Body of pancreas (tissue), 4 donors: ENCODE measurements around the gene RAB40C.
A peak's percentile ranks its signal among the peaks of the same experiment; 100 is the strongest.

ENCODE experiments used
- CTCF ChIP-seq, 7 experiments: fragments of 450-650 bp in 4 of 7; fragments of 200-600 bp in 3 of 7; sonication (generic) in 3 of 7; IDR thresholded peaks; one replicate each; pipeline ENCODE4 v1.5.1; 2016 to 2019; ENCODE audit warnings: antibody characterized with exemption in 7 of 7
- POLR2A ChIP-seq, 3 donors: fragments of 450-650 bp; IDR thresholded peaks; one replicate each; pipeline ENCODE4 v1.6.1; 2016; ENCODE audit warnings: antibody characterized with exemption in 3 of 3, mild to moderate bottlenecking in 2 of 3

- peak; percentile 56 to 99 (median 92) for TF ChIP-seq CTCF (IDR thresholded peaks at IDR 0.05)
- TF ChIP-seq POLR2A (IDR thresholded peaks at IDR 0.05) = peak in 2 of 3 donors; percentile 56 to 76
Measured at GRCh38 chr16:667780-668518, 78.1 kb downstream of the RAB40C start, which contains the start of gene RHOT2.
